Activated T-helper 2 cell treated with anti-CD3 and anti-CD28 coated beads, Interferon-gamma antibody, Interleukin-2, Interleukin-4, amounts not matched to agents 10 μg/mL and 5 μg/mL and 100 μg/mL, durations not matched to agents 14 hours and 24 hours and 36 hours (primary cell): ENCODE results near the gene GALNT14. TPM values are rescaled to one million over a fixed set of nuclear protein-coding genes. Genes with fewer than 3 reads are reported as not detected.

ENCODE experiments used
- DNase-seq: peaks from one replicate; pipeline ENCODE4 v3.0.0; 2021; ENCODE audit warnings: low spot score
- H3K27ac Mint-ChIP-seq: one replicate; pipeline ENCODE4 v1.8.0; 2021; ENCODE audit warnings: mixed read lengths
- H3K27me3 Mint-ChIP-seq: one replicate; pipeline ENCODE4 v1.8.0; 2021; ENCODE audit warnings: low read depth, mixed read lengths
- H3K36me3 Mint-ChIP-seq: one replicate; pipeline ENCODE4 v1.8.0; 2021; ENCODE audit warnings: low read depth, mixed read lengths
- H3K4me1 Mint-ChIP-seq: one replicate; pipeline ENCODE4 v1.8.0; 2021; ENCODE audit warnings: low read depth, mixed read lengths
- H3K4me3 Mint-ChIP-seq: one replicate; pipeline ENCODE4 v1.8.0; 2021; ENCODE audit warnings: low read depth, mild to moderate bottlenecking, moderate library complexity, mixed read lengths
- H3K9me3 Mint-ChIP-seq: one replicate; pipeline ENCODE4 v1.8.0; 2021; ENCODE audit warnings: mixed read lengths
- intact Hi-C: fragments of 100-400 bp; cut with micrococcal nuclease; formaldehyde crosslinking; loops from one replicate; pipeline ENCODE4 v1.15.1; 2023
- total RNA-seq: library from RNA; stranded (reverse); gene quantifications from 2 replicates; pipeline ENCODE4 v1.2.3, GENCODE V29; 2022

Gene GALNT14
- total RNA-seq, 1 donor from 2014 or later, result 0.50 TPM

- Mint-ChIP-seq H3K4me3 (no peak overlapping the region), H3K9me3 (no peaks in the 10 kb centered on the region), H3K27ac (no peak overlapping the region), H3K4me1 (peaks cover 15% of the 10 kb centered on the region), H3K36me3 (no peaks in the 10 kb centered on the region), H3K27me3 (no peaks in the 10 kb centered on the region)
- DNase-seq, result no peak
- intact Hi-C loops, result loop anchor here (10.0 kb wide), 1 partner anchor 309 kb away; no protein-coding TSS in a partner anchor
These were observed 272.2 kb downstream of the GALNT14 start for GRCh38 chr2:30865892-30866681.

- Mint-ChIP-seq H3K9me3 (no peaks in the 10 kb centered on the region), H3K4me3 (no peak overlapping the region), H3K27me3 (no peaks in the 10 kb centered on the region), H3K27ac (no peak overlapping the region), H3K4me1 (peaks cover 15% of the 10 kb centered on the region), H3K36me3 (no peaks in the 10 kb centered on the region)
- intact Hi-C loops, result loop anchor here (10.0 kb wide), 1 partner anchor 310 kb away; no protein-coding TSS in a partner anchor
- DNase-seq, result no peak
These were observed 273.0 kb downstream of the GALNT14 start for GRCh38 chr2:30865243-30865642.

- H3K27me3 Mint-ChIP-seq, result no peaks in the 10 kb centered on the region
These were observed 276.1 kb downstream of the GALNT14 start for GRCh38 chr2:30862054-30862651.

GRCh38 chr2:30860726-30861125 lies 277.5 kb downstream of the GALNT14 start:
- Mint-ChIP-seq H3K27me3 (no peaks in the 10 kb centered on the region), H3K9me3 (no peaks in the 10 kb centered on the region), H3K4me3 (no peak overlapping the region), H3K4me1 (peaks cover 1% of the 10 kb centered on the region), H3K36me3 (no peaks in the 10 kb centered on the region), H3K27ac (no peak overlapping the region)
- DNase-seq, result no peak
- intact Hi-C loops, result loop anchor here (5.0 to 10.0 kb wide), 3 partner anchors 148 to 472 kb away; no protein-coding TSS in a partner anchor

More at GRCh38 chr2:30862054-30862651, 276.1 kb downstream of the GALNT14 start:
- Mint-ChIP-seq H3K36me3 (no peaks in the 10 kb centered on the region), H3K9me3 (no peaks in the 10 kb centered on the region), H3K4me1 (peaks cover 14% of the 10 kb centered on the region), H3K27ac (no peak overlapping the region), H3K4me3 (no peak overlapping the region)
- DNase-seq, result peak; percentile 25
- intact Hi-C loops, result loop anchor here (5.0 to 10.0 kb wide), 3 partner anchors 150 to 470 kb away; no protein-coding TSS in a partner anchor

Other genes with a start within 250 kb of the GALNT14 start
- gene CAPN14, start 79.1 kb upstream of the GALNT14 start, total RNA-seq, result 0.18 and 0.27 TPM in 2 replicates
- 1.6 and 2.0 TPM in 2 replicates for gene EHD3, start 95.7 kb upstream of the GALNT14 start, total RNA-seq